ENCODE results near the gene TNFSF4. TPM values are rescaled to one million over a fixed set of nuclear protein-coding genes. Genes with fewer than 3 reads are reported as not detected.
A peak's percentile ranks its signal among the peaks of the same experiment; 100 is the strongest.

TNFSF4 gene, protein sequence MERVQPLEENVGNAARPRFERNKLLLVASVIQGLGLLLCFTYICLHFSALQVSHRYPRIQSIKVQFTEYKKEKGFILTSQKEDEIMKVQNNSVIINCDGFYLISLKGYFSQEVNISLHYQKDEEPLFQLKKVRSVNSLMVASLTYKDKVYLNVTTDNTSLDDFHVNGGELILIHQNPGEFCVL
- total RNA-seq = 1 to 10 TPM in 1 of 3 donors, under 1 TPM in 2; 0.82 to 2.1 (median 0.89) TPM
- long read RNA-seq, donor 1, partial matches to known transcripts = 2 of 5 reads
- long read RNA-seq, donor 1, other reads (novel, unspliced or antisense) = 3 of 5 reads
- long read RNA-seq, donor 2 = 0 reads

DNA sequence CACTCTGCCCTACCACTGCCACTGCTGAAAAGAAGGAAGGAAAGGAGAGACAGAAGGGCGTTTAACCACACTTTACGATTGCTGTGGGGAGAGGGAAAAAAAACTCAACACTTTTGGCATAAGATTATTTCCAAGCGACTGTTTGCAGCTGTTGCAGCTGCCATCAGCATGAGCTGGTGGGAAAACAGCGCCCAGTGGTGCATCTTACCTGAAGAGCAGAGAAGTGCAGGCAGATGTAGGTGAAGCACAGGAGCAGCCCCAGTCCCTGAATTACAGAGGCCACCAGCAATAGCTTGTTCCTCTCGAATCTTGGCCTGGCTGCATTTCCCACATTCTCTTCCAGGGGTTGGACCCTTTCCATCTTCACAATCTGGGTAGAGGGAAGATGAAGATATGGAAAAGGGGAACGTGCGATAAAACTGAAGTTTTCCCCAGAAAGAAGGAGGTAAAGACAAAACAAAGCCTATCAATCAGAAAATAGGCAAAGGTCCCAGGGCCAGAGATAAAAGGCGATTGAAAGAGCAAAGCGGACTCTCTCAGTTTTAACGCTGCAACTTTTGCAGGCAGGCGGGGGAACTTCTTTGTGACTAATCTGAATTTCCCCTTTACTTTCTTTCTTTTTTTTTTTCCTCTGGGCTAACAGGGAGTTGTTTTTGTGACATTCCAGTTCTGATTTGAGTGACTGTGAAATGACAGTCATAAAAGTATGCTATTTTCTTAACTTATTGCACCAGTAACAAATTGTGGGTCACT lies at the start of gene TNFSF4:
TNFSF4 (minus strand) TSS at position 516 of the 753 bp plus-strand sequence; CDS start at position 361, 155 bp downstream.
- intact Hi-C loops (cut with DNase I, micrococcal nuclease) = loop anchor here in 1 of 2 donors (10.0 kb wide), 1 partner anchor 462 kb away; no protein-coding TSS in a partner anchor
- TF ChIP-seq, protein P1, sequence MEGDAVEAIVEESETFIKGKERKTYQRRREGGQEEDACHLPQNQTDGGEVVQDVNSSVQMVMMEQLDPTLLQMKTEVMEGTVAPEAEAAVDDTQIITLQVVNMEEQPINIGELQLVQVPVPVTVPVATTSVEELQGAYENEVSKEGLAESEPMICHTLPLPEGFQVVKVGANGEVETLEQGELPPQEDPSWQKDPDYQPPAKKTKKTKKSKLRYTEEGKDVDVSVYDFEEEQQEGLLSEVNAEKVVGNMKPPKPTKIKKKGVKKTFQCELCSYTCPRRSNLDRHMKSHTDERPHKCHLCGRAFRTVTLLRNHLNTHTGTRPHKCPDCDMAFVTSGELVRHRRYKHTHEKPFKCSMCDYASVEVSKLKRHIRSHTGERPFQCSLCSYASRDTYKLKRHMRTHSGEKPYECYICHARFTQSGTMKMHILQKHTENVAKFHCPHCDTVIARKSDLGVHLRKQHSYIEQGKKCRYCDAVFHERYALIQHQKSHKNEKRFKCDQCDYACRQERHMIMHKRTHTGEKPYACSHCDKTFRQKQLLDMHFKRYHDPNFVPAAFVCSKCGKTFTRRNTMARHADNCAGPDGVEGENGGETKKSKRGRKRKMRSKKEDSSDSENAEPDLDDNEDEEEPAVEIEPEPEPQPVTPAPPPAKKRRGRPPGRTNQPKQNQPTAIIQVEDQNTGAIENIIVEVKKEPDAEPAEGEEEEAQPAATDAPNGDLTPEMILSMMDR (IDR thresholded peaks at IDR 0.05) = no peak
- Histone ChIP-seq H3K9me3 (no peaks in the 10 kb centered on the region), H3K36me3 (ENCODE audit: low read depth) (no peaks in the 10 kb centered on the region), H3K4me3 (no peak within 1 kb of the TSS), H3K4me1 (ENCODE audit: low read depth) (peaks cover 13% of the 10 kb centered on the region)
- DNase-seq = peak in 1 of 3 donors; percentile 24
- peak; percentile 17 for ATAC-seq

DNA sequence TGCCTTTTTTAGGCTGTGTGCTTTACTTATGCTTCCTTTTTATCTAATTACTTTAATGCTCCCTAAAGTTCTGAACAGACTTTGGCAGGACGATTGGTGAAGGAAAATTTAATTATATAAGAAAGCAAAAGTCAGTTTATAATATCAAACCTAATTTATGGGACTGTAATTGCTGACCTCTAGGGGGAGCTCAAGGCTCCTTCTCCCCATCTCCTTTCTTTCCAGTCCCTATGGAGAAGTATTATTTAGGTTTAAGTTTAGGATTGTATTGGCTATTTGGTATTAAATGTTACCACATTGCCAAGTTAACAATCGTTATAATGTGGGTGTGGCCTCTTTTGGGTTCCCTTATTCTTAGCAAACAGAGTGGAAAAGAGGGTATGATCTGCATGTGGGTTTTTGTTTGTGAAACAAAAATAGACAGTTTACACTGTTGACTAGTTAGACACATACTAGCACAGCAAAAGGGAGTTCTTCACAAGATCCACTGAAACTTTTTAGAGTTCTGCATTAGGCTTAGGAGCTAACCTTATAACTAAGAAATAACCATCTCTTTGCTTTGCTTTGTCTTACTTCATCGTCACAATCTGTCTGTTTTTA lies 48.2 kb upstream of the TNFSF4 start:
- intact Hi-C loops (cut with DNase I, micrococcal nuclease) = no loop called here
- ATAC-seq (no peak), DNase-seq (peak in 1 of 3 donors; percentile 58)
- Histone ChIP-seq H3K4me1 (ENCODE audit: low read depth) (no peaks in the 10 kb centered on the region), H3K36me3 (ENCODE audit: low read depth) (no peaks in the 10 kb centered on the region), H3K9me3 (no peaks in the 10 kb centered on the region), H3K4me3 (no peak overlapping the region)
- TF ChIP-seq, protein P1 (IDR thresholded peaks at IDR 0.05) = peak; percentile 43

DNA sequence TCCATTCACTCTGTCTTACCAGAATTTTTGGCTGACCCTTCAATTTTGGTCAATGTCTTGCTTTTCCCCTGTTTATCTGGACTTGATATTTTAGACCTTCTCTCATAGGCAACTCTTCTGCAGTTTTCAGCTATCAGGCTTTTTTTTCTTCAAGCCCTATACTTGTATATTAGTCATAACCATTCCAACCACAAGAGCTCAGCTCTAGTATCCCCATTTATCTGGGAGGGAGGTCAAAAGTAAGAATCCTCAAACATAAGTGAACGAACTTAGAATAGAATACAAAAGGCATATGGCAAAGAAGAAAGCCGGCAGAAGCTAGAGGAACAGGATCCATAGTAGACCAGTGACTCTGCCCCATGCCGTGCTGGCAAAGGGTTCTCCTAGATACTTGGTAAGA lies 45.9 kb upstream of the TNFSF4 start:
- no peaks in the 10 kb centered on the region for H3K36me3 ChIP-seq (ENCODE audit: low read depth)
- ATAC-seq (no peak), DNase-seq (no peak)
- TF ChIP-seq, protein P1 (IDR thresholded peaks at IDR 0.05) = no peak
- no peaks in the 10 kb centered on the region for H3K4me1 ChIP-seq (ENCODE audit: low read depth)
- intact Hi-C loops (cut with DNase I, micrococcal nuclease) = no loop called here
- H3K4me3 ChIP-seq = no peak overlapping the region
- no peaks in the 10 kb centered on the region for H3K9me3 ChIP-seq

DNA sequence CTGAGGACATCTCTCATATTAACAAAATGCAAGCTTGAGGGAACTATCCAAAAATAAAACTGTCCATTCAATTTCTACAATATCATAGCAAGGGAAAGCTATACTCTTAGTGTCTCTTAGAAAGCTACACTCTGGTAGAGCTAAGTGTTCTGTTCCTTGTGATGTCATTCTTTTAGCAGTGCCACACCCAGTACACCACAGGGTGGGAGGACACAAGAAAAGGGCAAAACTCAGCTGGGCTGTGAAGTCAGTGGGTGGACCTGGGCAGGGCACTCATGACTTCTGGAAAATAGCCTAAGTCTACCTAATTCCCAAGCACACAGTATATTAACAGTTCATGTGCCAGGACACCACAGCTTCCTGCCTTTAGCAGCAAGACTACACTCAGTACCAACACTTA lies 42.2 kb upstream of the TNFSF4 start:
- TF ChIP-seq, protein P1 (IDR thresholded peaks at IDR 0.05) = no peak
- ATAC-seq (peak; percentile 75), DNase-seq (peak in 1 of 3 donors; percentile 12)
- Histone ChIP-seq H3K4me3 (no peak overlapping the region), H3K9me3 (no peaks in the 10 kb centered on the region), H3K4me1 (ENCODE audit: low read depth) (no peaks in the 10 kb centered on the region), H3K36me3 (ENCODE audit: low read depth) (no peaks in the 10 kb centered on the region)
- intact Hi-C loops (cut with DNase I, micrococcal nuclease) = no loop called here

DNA sequence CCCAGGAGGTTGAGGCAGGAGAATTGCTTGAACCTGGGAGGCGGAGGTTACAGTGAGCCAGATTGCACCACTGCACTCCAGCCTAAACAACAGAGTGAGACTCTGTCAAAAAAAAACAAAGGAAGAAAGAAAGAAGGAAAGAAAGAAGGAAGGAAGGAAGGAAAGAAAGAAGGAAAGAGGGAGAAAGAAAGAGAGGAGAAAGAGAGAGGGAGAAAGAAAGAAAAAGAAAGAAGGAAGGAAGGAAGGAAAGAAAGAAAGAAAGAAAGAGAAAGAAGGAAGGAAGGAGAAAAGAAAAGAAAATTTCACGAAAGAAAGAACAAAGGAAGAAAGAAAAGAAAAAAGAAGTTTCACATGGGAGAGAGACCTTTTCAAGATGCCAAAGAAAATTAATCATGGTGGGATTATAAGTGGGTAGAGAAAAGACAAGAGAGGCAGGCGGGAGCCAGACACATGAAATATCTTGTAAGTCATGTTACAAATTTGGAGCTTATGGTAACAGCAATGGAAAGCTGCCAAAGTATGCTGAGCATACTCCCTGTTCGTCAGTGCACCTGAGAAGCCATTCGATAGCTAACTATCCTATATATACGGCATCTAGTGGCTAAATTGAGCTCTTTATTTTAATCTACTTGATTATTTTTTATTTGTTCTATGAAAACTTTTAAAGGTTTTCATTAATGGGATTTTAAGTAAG lies 41.3 kb upstream of the TNFSF4 start:
- peaks cover 8% of the 10 kb centered on the region for H3K9me3 ChIP-seq
- ATAC-seq (no peak), DNase-seq (no peak)
- no peak overlapping the region for H3K4me3 ChIP-seq
- no peaks in the 10 kb centered on the region for H3K36me3 ChIP-seq (ENCODE audit: low read depth)
- H3K4me1 ChIP-seq (ENCODE audit: low read depth) = no peaks in the 10 kb centered on the region
- intact Hi-C loops (cut with DNase I, micrococcal nuclease) = no loop called here
- TF ChIP-seq, protein P1 (IDR thresholded peaks at IDR 0.05) = no peak
